Measurements from ENCODE around the gene DOCK10. TPM values are rescaled to one million over a fixed set of nuclear protein-coding genes. Genes with fewer than 3 reads are reported as not detected.

DOCK10 gene
- total RNA-seq, 1 donor from 2014 or later: 3.6 TPM

GRCh38 chr2:225013425-225014365 is 28.6 kb downstream of the DOCK10 start:
- TF ChIP-seq, protein P1, sequence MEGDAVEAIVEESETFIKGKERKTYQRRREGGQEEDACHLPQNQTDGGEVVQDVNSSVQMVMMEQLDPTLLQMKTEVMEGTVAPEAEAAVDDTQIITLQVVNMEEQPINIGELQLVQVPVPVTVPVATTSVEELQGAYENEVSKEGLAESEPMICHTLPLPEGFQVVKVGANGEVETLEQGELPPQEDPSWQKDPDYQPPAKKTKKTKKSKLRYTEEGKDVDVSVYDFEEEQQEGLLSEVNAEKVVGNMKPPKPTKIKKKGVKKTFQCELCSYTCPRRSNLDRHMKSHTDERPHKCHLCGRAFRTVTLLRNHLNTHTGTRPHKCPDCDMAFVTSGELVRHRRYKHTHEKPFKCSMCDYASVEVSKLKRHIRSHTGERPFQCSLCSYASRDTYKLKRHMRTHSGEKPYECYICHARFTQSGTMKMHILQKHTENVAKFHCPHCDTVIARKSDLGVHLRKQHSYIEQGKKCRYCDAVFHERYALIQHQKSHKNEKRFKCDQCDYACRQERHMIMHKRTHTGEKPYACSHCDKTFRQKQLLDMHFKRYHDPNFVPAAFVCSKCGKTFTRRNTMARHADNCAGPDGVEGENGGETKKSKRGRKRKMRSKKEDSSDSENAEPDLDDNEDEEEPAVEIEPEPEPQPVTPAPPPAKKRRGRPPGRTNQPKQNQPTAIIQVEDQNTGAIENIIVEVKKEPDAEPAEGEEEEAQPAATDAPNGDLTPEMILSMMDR (IDR thresholded peaks at IDR 0.05; ENCODE audit: unreplicated experiment): no peak
- H3K9me3 Mint-ChIP-seq (ENCODE audit: low read depth): no peaks in the 10 kb centered on the region
- no peaks in the 10 kb centered on the region for H3K36me3 Mint-ChIP-seq (ENCODE audit: insufficient read depth)
- no peak for DNase-seq (ENCODE audit: low spot score, unreplicated experiment)
- H3K27ac Mint-ChIP-seq: peak overlapping the region; percentile 2
- no peak overlapping the region for H3K4me3 Mint-ChIP-seq (ENCODE audit: low read depth)
- no peaks in the 10 kb centered on the region for H3K27me3 Mint-ChIP-seq
- H3K4me1 Mint-ChIP-seq (ENCODE audit: low read depth): peaks cover 42% of the 10 kb centered on the region

DNA sequence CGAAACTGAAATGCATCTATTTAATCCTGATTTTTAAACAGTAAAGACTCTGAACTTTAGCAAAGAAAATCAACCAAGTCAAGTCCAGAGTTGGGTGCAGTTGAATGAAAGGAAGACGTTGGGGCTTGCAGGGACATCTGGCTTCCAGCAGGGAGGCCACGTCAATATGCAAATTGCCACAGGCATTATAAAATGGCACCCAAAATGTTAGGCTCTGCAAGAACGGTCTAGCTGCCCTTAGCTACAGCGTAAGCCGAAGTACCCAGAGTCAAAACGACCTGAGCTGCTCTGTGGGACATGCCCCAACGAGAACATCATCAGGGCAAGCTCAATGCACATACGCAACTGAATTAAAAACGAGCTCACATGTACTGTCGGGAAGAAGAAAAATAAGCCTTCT is 30.7 kb downstream of the DOCK10 start:
- DNase-seq (ENCODE audit: low spot score, unreplicated experiment): no peak
- no peaks in the 10 kb centered on the region for H3K9me3 Mint-ChIP-seq (ENCODE audit: low read depth)
- TF ChIP-seq, protein P1 (IDR thresholded peaks at IDR 0.05; ENCODE audit: unreplicated experiment): no peak
- peaks cover 32% of the 10 kb centered on the region for H3K4me1 Mint-ChIP-seq (ENCODE audit: low read depth)
- no peaks in the 10 kb centered on the region for H3K36me3 Mint-ChIP-seq (ENCODE audit: insufficient read depth)
- H3K27me3 Mint-ChIP-seq: no peaks in the 10 kb centered on the region
- H3K4me3 Mint-ChIP-seq (ENCODE audit: low read depth): no peak overlapping the region
- no peak overlapping the region for H3K27ac Mint-ChIP-seq

GRCh38 chr2:225010804-225011203 is 31.5 kb downstream of the DOCK10 start:
- no peak overlapping the region for H3K4me3 Mint-ChIP-seq (ENCODE audit: low read depth)
- no peak for DNase-seq (ENCODE audit: low spot score, unreplicated experiment)
- peaks cover 36% of the 10 kb centered on the region for H3K4me1 Mint-ChIP-seq (ENCODE audit: low read depth)
- H3K36me3 Mint-ChIP-seq (ENCODE audit: insufficient read depth): no peaks in the 10 kb centered on the region
- H3K9me3 Mint-ChIP-seq (ENCODE audit: low read depth): no peaks in the 10 kb centered on the region
- TF ChIP-seq, protein P1 (IDR thresholded peaks at IDR 0.05; ENCODE audit: unreplicated experiment): no peak
- H3K27ac Mint-ChIP-seq: no peak overlapping the region
- H3K27me3 Mint-ChIP-seq: no peaks in the 10 kb centered on the region

DNA sequence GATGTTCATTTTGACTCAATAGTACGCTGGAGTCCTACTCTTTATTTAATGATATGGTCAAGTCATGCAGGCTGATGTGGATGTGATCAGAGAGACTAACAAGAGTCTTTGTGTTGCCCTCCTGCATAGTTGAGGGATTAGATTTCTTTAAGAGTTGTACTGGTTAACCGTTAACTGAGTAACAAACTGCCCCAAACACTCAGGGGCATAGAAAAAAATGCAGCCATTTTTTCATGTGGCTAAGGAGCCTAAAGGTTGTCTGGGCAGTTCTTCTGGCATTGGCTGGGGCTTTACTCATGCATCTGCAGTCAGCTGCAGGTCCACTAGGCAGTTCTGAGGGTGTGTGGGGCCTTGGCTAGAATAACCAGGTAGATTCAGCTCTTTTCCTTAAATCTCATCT is 32.5 kb downstream of the DOCK10 start:
- Mint-ChIP-seq H3K4me3 (ENCODE audit: low read depth) (no peak overlapping the region), H3K27me3 (no peaks in the 10 kb centered on the region), H3K27ac (peak overlapping the region; percentile 84), H3K9me3 (ENCODE audit: low read depth) (no peaks in the 10 kb centered on the region), H3K4me1 (ENCODE audit: low read depth) (peaks cover 36% of the 10 kb centered on the region), H3K36me3 (ENCODE audit: insufficient read depth) (no peaks in the 10 kb centered on the region)
- no peak for DNase-seq (ENCODE audit: low spot score, unreplicated experiment)
- TF ChIP-seq, protein P1 (IDR thresholded peaks at IDR 0.05; ENCODE audit: unreplicated experiment): no peak

DNA sequence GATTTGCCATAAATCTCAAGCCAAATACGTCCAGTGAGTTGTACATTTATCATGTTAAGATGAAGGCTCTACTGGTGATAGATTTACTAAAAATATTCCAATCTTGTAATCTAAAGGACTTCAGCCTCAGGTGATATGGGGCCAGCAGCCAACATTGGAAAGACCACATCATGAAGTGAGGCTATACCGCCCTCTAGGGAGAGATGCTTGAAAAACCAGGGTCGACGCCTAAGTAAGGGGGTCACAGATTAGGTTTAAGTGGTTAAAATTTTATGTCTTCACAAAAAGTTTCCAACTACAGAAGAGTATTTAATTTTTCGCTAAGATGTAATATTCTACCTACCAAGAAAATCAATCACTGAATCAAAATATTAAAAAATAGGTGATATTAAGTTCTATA is 33.3 kb downstream of the DOCK10 start:
- no peak overlapping the region for H3K27ac Mint-ChIP-seq
- H3K36me3 Mint-ChIP-seq (ENCODE audit: insufficient read depth): no peaks in the 10 kb centered on the region
- no peaks in the 10 kb centered on the region for H3K27me3 Mint-ChIP-seq
- no peak overlapping the region for H3K4me3 Mint-ChIP-seq (ENCODE audit: low read depth)
- TF ChIP-seq, protein P1 (IDR thresholded peaks at IDR 0.05; ENCODE audit: unreplicated experiment): peak; percentile 37
- peaks cover 36% of the 10 kb centered on the region for H3K4me1 Mint-ChIP-seq (ENCODE audit: low read depth)
- no peaks in the 10 kb centered on the region for H3K9me3 Mint-ChIP-seq (ENCODE audit: low read depth)
- no peak for DNase-seq (ENCODE audit: low spot score, unreplicated experiment)
